Activated CD8-positive, alpha-beta memory T cell treated with anti-CD3 and anti-CD28 coated beads, Interleukin-2, amount 50 U/mL, for 48 hours (primary cell): ENCODE measurements around the gene CACNB2.
"Not testable (repeated sequence)": the region's sequence is repeated elsewhere in the genome, so short reads cannot be mapped to it uniquely, and the experiment has no call there.

Experiments
- DNase-seq: peaks from one replicate; pipeline ENCODE4 v3.0.0-alpha.2; 2020

The CACNB2 gene

DNA sequence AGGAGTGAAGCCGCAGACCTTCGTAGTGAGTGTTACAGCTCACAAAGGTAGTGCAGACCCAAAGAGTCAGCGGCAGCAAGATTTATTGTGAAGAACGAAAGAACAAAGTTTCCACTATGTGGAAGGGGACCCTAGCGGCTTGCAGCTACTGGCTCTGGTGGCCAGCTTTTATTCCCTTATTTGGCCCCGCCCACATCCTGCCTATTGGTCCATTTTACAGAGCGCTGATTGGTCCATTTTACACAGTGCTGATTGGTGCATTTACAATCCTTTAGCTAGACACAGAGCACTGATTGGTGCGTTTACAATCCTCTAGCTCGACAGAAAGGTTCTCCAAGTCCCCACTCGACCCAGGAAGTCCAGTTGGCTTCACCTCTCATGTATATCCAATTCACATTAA is 446.4 kb downstream of the CACNB2 start:
- not testable (repeated sequence) for DNase-seq

GRCh38 chr10:18591141-18591540 is 450.9 kb downstream of the CACNB2 start:
- not testable (repeated sequence) for DNase-seq
